Neural cell (in vitro differentiated cells): ENCODE results near the gene TNIP3. TPM values are rescaled to one million over a fixed set of nuclear protein-coding genes. Genes with fewer than 3 reads are reported as not detected.

ENCODE experiments used
- H2AFZ ChIP-seq: fragments of 200-600, 300-800 bp; sonication (generic), shearing (Covaris generic); 2 replicates; pipeline ENCODE4 v1.6.0; 2014; ENCODE audit warnings: low read depth, mild to moderate bottlenecking, antibody characterized with exemption, low read length, moderate library complexity
- H3F3A ChIP-seq: fragments of 200-600 bp; shearing (Covaris generic); 2 replicates; pipeline ENCODE4 v1.6.1; 2016; ENCODE audit warnings: mild to moderate bottlenecking, moderate library complexity, mixed read lengths, antibody characterized with exemption, low read length; ENCODE audit not compliant: insufficient read depth, poor library complexity, severe bottlenecking
- H3K27ac ChIP-seq: fragments of 200-600, 300-800 bp; sonication (generic), shearing (Covaris generic); 2 replicates; pipeline ENCODE4 v1.5.1; 2014; ENCODE audit warnings: mild to moderate bottlenecking, low read length, moderate library complexity
- H3K27me3 ChIP-seq: fragments of 300-800, 200-600 bp; sonication (generic), shearing (Covaris generic); 2 replicates; pipeline ENCODE4 v1.6.0; 2014; ENCODE audit warnings: mild to moderate bottlenecking, low read depth, low read length, moderate library complexity; ENCODE audit not compliant: insufficient read depth
- H3K36me3 ChIP-seq: fragments of 300-800, 200-600 bp; sonication (generic), shearing (Covaris generic); 2 replicates; pipeline ENCODE4 v1.5.1; 2014; ENCODE audit warnings: mild to moderate bottlenecking, antibody characterized with exemption, low read length, moderate library complexity; ENCODE audit not compliant: insufficient read depth
- H3K4me2 ChIP-seq: fragments of 300-800, 200-600 bp; sonication (generic), shearing (Covaris generic); 2 replicates; pipeline ENCODE4 v1.6.0; 2014; ENCODE audit warnings: mild to moderate bottlenecking, low read length
- H3K4me3 ChIP-seq: fragments of 300-800, 200-600 bp; sonication (generic), shearing (Covaris generic); 2 replicates; pipeline ENCODE4 v1.5.1; 2014; ENCODE audit warnings: mild to moderate bottlenecking, low read length, moderate library complexity
- H3K79me2 ChIP-seq: fragments of 200-600 bp; shearing (Covaris generic); replicated peaks from 2 replicates; pipeline ENCODE4 v1.6.0; 2014; ENCODE audit warnings: mild to moderate bottlenecking, low read length, moderate library complexity; ENCODE audit not compliant: insufficient read depth
- H3K9ac ChIP-seq: fragments of 300-800, 200-600 bp; sonication (generic), shearing (Covaris generic); 2 replicates; pipeline ENCODE4 v1.6.1; 2016; ENCODE audit warnings: mild to moderate bottlenecking, low read length, mixed read lengths
- H3K9me2 ChIP-seq: fragments of 200-600 bp; shearing (Covaris generic); 2 replicates; pipeline ENCODE4 v1.6.1; 2016; ENCODE audit warnings: mild to moderate bottlenecking, low read length, mixed read lengths; ENCODE audit not compliant: insufficient read depth
- H3K9me3 ChIP-seq: fragments of 200-600, 300-800 bp; sonication (generic), shearing (Covaris generic); 2 replicates; pipeline ENCODE4 v1.6.1; 2016; ENCODE audit warnings: mild to moderate bottlenecking, mixed run types, low read length, moderate library complexity, mixed read lengths
- H4K20me1 ChIP-seq: fragments of 200-600 bp; shearing (Covaris generic); 2 replicates; pipeline ENCODE4 v1.6.1; 2016; ENCODE audit warnings: mild to moderate bottlenecking, mixed run types; ENCODE audit not compliant: insufficient read depth
- CTCF ChIP-seq: fragments of 450-650 bp; IDR thresholded peaks from 2 replicates; pipeline ENCODE4 v1.5.1; 2014; ENCODE audit warnings: antibody characterized with exemption, mild to moderate bottlenecking, moderate library complexity; ENCODE audit not compliant: poor library complexity, severe bottlenecking
- EP300 ChIP-seq: fragments of 450-650 bp; conservative IDR thresholded peaks from 2 replicates; pipeline ENCODE4 v1.6.1; 2014; ENCODE audit warnings: antibody characterized with exemption, mild to moderate bottlenecking, moderate library complexity; ENCODE audit not compliant: poor library complexity, severe bottlenecking
- EZH2 ChIP-seq: fragments of 200-600, 300-800 bp; shearing (Covaris generic), sonication (generic); IDR thresholded peaks from 2 replicates; pipeline ENCODE4 v1.6.1; 2014; ENCODE audit warnings: antibody characterized with exemption, low read length, borderline replicate concordance, mild to moderate bottlenecking; ENCODE audit not compliant: insufficient read depth, poor library complexity, severe bottlenecking
- MXI1 ChIP-seq: fragments of 450-650 bp; conservative IDR thresholded peaks from 2 replicates; pipeline ENCODE4 v1.6.1; 2014; ENCODE audit warnings: antibody characterized with exemption, mild to moderate bottlenecking; ENCODE audit not compliant: poor library complexity, severe bottlenecking
- POLR2AphosphoS5 ChIP-seq: IDR thresholded peaks from 2 replicates; pipeline ENCODE4 v1.6.1; 2012
- RAD21 ChIP-seq: fragments of 450-650 bp; conservative IDR thresholded peaks from 2 replicates; pipeline ENCODE4 v1.6.1; 2014; ENCODE audit warnings: antibody characterized with exemption, mild to moderate bottlenecking, moderate library complexity
- REST ChIP-seq: IDR thresholded peaks from 2 replicates; pipeline ENCODE4 v1.6.1; 2012; ENCODE audit warnings: borderline replicate concordance
- SMC3 ChIP-seq: fragments of 450-650 bp; conservative IDR thresholded peaks from 2 replicates; pipeline ENCODE4 v1.6.1; 2014; ENCODE audit warnings: antibody characterized with exemption, mild to moderate bottlenecking, moderate library complexity; ENCODE audit not compliant: poor library complexity
- polyA plus RNA-seq: library from polyadenylated mRNA; depleted of rRNA; stranded (reverse); fragments of >200 nt; gene quantifications from 2 replicates; pipeline ENCODE4 v1.2.3, GENCODE V29; 2014

TNIP3 gene
- polyA plus RNA-seq, 1 donor from 2014 or later = 0.09 TPM

- TF ChIP-seq CTCF = no peak
- TF ChIP-seq SMC3 = no peak
These were observed 51.6 kb downstream of the TNIP3 start (continued) for GRCh38 chr4:121112530-121112929.

GRCh38 chr4:121108557-121108956 is 55.6 kb downstream of the TNIP3 start:
- H3K27me3 ChIP-seq = no peaks in the 10 kb centered on the region
- H3K9ac ChIP-seq = no peak overlapping the region
- no peak for TF ChIP-seq RAD21
- TF ChIP-seq POLR2AphosphoS5 = no peak
- TF ChIP-seq EP300 = no peak
- no peak for TF ChIP-seq EZH2
- no peak for TF ChIP-seq REST
- no peak for TF ChIP-seq SMC3
- TF ChIP-seq MXI1 = no peak
- no peaks in the 10 kb centered on the region for H3K36me3 ChIP-seq
- H3K9me3 ChIP-seq = no peaks in the 10 kb centered on the region
- H2AFZ ChIP-seq = no peak overlapping the region
- no peaks in the 10 kb centered on the region for H3F3A ChIP-seq
- H4K20me1 ChIP-seq = no peaks in the 10 kb centered on the region
- H3K27ac ChIP-seq = no peak overlapping the region
- no peaks in the 10 kb centered on the region for H3K9me2 ChIP-seq
- no peak overlapping the region for H3K4me3 ChIP-seq
- no peak overlapping the region for H3K4me2 ChIP-seq
- no peaks in the 10 kb centered on the region for H3K79me2 ChIP-seq

- Histone ChIP-seq H3K4me3 (no peak overlapping the region), H3K27ac (no peak overlapping the region), H2AFZ (no peak overlapping the region), H3K9me3 (no peaks in the 10 kb centered on the region), H4K20me1 (no peaks in the 10 kb centered on the region), H3F3A (no peaks in the 10 kb centered on the region), H3K9me2 (no peaks in the 10 kb centered on the region), H3K79me2 (no peaks in the 10 kb centered on the region), H3K36me3 (no peaks in the 10 kb centered on the region), H3K9ac (no peak overlapping the region), H3K4me2 (no peak overlapping the region), H3K27me3 (no peaks in the 10 kb centered on the region)
- TF ChIP-seq EZH2 (no peak), REST (no peak), SMC3 (no peak)
These were observed 56.6 kb downstream of the TNIP3 start for GRCh38 chr4:121107507-121107906.
